ENCODE results near the gene BTBD18. TPM values are rescaled to one million over a fixed set of nuclear protein-coding genes. Genes with fewer than 3 reads are reported as not detected.

The BTBD18 gene
- total and polyA plus RNA-seq, 2 of the 13 experiments (the other 11 are each of a cell fraction or from before 2014, with no cell fraction given): not detected

DNA sequence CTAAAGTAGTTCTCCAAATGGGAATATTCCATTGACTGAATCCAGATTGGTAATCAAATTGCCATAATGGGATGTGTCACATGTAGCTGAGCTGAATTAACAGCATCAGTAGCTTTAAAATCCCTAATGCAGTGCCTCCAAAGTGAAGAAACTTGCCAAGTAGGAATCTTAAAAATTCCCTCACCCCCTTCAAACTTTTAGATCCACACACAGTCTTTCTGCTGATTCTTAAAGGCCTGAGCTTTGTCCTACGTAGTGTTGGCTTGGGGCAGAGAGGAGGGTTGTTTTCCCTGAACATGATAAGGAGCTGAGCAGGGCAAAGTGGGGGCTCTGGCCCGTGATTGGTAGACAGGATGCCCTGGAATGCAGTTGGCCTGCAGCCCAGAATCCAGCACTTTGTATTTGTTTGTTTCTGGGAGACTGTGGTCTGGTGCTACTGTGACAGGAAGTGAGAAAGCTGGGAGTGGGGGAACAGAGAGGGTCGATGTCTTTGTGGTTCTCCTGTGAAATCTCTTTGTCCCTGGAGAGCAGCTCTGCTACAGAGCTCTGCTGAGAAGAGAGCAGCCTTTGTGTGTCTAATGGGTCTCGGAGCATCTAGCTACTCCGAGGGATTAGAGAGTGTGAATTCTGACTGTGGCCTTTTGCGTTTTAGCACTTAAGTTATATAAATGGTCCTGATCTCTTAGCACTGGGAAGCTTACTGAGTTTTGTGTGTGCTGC lies 26.9 kb upstream of the BTBD18 start (continued):
- TF ChIP-seq, protein P1, sequence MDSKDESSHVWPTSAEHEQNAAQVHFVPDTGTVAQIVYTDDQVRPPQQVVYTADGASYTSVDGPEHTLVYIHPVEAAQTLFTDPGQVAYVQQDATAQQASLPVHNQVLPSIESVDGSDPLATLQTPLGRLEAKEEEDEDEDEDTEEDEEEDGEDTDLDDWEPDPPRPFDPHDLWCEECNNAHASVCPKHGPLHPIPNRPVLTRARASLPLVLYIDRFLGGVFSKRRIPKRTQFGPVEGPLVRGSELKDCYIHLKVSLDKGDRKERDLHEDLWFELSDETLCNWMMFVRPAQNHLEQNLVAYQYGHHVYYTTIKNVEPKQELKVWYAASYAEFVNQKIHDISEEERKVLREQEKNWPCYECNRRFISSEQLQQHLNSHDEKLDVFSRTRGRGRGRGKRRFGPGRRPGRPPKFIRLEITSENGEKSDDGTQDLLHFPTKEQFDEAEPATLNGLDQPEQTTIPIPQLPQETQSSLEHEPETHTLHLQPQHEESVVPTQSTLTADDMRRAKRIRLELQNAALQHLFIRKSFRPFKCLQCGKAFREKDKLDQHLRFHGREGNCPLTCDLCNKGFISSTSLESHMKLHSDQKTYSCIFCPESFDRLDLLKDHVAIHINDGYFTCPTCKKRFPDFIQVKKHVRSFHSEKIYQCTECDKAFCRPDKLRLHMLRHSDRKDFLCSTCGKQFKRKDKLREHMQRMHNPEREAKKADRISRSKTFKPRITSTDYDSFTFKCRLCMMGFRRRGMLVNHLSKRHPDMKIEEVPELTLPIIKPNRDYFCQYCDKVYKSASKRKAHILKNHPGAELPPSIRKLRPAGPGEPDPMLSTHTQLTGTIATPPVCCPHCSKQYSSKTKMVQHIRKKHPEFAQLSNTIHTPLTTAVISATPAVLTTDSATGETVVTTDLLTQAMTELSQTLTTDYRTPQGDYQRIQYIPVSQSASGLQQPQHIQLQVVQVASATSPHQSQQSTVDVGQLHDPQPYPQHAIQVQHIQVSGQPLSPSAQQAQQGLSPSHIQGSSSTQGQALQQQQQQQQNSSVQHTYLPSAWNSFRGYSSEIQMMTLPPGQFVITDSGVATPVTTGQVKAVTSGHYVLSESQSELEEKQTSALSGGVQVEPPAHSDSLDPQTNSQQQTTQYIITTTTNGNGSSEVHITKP (CRISPR knock-in tag; IDR thresholded peaks at IDR 0.05; ENCODE audit: low read depth): no peak
- TF ChIP-seq MTA1 (CRISPR knock-in tag; IDR thresholded peaks at IDR 0.05; ENCODE audit: borderline replicate concordance) (0 out of 2 replicates have a peak, but pooled peaks have one; percentile 41), ZC3H4 (CRISPR knock-in tag; IDR thresholded peaks at IDR 0.05; ENCODE audit: borderline replicate concordance) (no peak), ARHGAP35 (CRISPR knock-in tag; IDR thresholded peaks at IDR 0.05; ENCODE audit: borderline replicate concordance) (no peak), SAFB2 (CRISPR knock-in tag; IDR thresholded peaks at IDR 0.05; ENCODE audit: borderline replicate concordance, low read depth) (no peak; the same call in 1 of the 2 replicates), ETV6 (CRISPR knock-in tag; conservative IDR thresholded peaks at IDR 0.05) (no peak; the same call in 1 of the 2 replicates), HMG20A (CRISPR knock-in tag; IDR thresholded peaks at IDR 0.05; ENCODE audit: borderline replicate concordance) (peak; percentile 80; the same call in 1 of the 2 replicates), ZFP82 (CRISPR knock-in tag; IDR thresholded peaks at IDR 0.05; ENCODE audit: borderline replicate concordance) (no peak)
- TF ChIP-seq, protein P2, sequence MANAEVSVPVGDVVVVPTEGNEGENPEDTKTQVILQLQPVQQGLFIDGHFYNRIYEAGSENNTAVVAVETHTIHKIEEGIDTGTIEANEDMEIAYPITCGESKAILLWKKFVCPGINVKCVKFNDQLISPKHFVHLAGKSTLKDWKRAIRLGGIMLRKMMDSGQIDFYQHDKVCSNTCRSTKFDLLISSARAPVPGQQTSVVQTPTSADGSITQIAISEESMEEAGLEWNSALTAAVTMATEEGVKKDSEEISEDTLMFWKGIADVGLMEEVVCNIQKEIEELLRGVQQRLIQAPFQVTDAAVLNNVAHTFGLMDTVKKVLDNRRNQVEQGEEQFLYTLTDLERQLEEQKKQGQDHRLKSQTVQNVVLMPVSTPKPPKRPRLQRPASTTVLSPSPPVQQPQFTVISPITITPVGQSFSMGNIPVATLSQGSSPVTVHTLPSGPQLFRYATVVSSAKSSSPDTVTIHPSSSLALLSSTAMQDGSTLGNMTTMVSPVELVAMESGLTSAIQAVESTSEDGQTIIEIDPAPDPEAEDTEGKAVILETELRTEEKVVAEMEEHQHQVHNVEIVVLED (CRISPR knock-in tag; IDR thresholded peaks at IDR 0.05; ENCODE audit: borderline replicate concordance): no peak
- TF ChIP-seq, protein P3, sequence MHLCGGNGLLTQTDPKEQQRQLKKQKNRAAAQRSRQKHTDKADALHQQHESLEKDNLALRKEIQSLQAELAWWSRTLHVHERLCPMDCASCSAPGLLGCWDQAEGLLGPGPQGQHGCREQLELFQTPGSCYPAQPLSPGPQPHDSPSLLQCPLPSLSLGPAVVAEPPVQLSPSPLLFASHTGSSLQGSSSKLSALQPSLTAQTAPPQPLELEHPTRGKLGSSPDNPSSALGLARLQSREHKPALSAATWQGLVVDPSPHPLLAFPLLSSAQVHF (CRISPR knock-in tag; IDR thresholded peaks at IDR 0.05): no peak
- TF ChIP-seq, protein P4, sequence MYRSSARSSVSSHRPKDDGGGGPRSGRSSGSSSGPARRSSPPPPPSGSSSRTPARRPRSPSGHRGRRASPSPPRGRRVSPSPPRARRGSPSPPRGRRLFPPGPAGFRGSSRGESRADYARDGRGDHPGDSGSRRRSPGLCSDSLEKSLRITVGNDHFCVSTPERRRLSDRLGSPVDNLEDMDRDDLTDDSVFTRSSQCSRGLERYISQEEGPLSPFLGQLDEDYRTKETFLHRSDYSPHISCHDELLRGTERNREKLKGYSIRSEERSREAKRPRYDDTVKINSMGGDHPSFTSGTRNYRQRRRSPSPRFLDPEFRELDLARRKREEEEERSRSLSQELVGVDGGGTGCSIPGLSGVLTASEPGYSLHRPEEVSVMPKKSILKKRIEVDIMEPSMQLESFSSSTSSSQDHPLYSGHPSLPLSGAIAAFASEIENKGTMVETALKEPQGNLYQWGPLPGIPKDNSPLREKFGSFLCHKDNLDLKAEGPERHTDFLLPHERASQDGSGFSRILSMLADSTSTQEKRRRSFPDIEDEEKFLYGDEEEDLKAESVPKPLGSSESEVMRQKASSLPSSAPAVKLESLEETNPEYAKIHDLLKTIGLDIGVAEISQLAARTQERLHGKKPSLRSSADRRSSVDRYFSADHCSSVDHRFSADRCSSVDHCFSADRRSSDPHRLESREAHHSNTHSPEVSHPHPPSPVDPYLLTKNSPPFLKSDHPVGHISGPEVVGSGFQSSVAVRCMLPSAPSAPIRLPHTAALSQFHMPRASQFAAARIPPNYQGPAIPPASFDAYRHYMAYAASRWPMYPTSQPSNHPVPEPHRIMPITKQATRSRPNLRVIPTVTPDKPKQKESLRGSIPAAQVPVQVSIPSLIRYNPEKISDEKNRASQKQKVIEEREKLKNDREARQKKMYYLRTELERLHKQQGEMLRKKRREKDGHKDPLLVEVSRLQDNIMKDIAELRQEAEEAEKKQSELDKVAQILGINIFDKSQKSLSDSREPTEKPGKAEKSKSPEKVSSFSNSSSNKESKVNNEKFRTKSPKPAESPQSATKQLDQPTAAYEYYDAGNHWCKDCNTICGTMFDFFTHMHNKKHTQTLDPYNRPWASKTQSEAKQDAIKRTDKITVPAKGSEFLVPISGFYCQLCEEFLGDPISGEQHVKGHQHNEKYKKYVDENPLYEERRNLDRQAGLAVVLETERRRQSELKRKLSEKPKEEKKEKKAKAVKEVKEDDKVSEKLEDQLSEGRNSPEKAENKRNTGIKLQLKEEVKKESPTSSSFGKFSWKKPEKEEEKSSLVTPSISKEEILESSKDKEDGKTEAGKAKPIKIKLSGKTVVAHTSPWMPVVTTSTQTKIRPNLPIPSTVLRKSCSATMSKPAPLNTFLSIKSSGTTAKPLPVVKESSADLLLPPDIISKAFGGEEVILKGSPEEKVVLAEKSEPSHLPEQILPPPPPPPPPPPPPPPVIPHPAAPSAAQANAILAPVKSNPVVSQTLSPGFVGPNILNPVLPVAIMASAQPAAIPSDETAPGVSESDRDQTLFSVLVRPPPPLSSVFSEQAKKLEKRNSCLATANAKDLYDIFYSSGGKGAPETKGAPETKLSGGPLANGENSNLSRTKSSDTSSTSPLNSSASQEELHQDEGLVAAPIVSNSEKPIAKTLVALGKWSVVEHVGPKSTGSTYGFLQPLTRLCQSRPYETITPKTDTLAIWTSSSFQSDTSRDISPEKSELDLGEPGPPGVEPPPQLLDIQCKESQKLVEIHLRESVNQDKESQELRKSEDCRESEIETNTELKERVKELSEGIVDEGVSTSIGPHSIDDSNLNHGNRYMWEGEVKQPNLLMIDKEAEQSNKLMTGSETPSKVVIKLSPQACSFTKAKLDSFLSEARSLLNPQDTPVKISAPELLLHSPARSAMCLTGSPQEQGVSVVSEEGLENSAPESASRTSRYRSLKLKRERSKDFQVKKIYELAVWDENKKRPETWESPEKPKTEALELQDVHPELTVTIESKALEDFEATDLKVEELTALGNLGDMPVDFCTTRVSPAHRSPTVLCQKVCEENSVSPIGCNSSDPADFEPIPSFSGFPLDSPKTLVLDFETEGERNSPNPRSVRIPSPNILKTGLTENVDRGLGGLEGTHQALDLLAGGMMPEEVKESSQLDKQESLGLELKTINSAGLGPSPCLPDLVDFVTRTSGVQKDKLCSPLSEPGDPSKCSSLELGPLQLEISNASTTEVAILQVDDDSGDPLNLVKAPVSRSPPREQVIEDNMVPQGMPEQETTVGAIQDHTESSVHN (CRISPR knock-in tag; IDR thresholded peaks at IDR 0.05): 0 out of 2 replicates have a peak, but pooled peaks have one; percentile 45
- TF ChIP-seq, protein P5, sequence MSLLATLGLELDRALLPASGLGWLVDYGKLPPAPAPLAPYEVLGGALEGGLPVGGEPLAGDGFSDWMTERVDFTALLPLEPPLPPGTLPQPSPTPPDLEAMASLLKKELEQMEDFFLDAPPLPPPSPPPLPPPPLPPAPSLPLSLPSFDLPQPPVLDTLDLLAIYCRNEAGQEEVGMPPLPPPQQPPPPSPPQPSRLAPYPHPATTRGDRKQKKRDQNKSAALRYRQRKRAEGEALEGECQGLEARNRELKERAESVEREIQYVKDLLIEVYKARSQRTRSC (CRISPR knock-in tag; IDR thresholded peaks at IDR 0.05; ENCODE audit: low read depth): no peak

Measured in HepG2 (cell line).